ENCODE results near the gene MYCBPAP. TPM values are rescaled to one million over a fixed set of nuclear protein-coding genes. Genes with fewer than 3 reads are reported as not detected.

MYCBPAP gene
- total RNA-seq, 1 experiment from 2014 or later, result not detected

GRCh38 chr17:50474523-50474922, 33.7 kb upstream of the MYCBPAP start:
- H3K4me1 ChIP-seq (ENCODE audit: control insufficient read depth in 1 of 2, insufficient read depth in 2 of 2, low read length in 2 of 2), result peaks cover 7 to 16% of the 10 kb centered on the region in 2 experiments
- H3K9me3 ChIP-seq (ENCODE audit: control insufficient read depth in 1 of 2, insufficient read depth in 1 of 2, low read depth in 1 of 2, low read length in 2 of 2), result no peaks in the 10 kb centered on the region
- no peaks in the 10 kb centered on the region for H3K27me3 ChIP-seq (ENCODE audit: insufficient read depth, low read length)
- no peak overlapping the region for H3K27ac ChIP-seq (ENCODE audit: low read depth, low read length)
- no peak overlapping the region for H2AFZ ChIP-seq (ENCODE audit: low read depth, low read length, poor library complexity, severe bottlenecking)
- DNase-seq (ENCODE audit: low read depth, low spot score), result no peak
- ChIA-PET CTCF (no interaction called here), RAD21 (ENCODE audit: low non-redundant PET in 1 of 2, low total read pairs in 2 of 2, uncharacterized antibody in 2 of 2, unreplicated experiment in 2 of 2) (no interaction called here), POLR2A (no interaction called here)
- no peak for TF ChIP-seq ZNF274 (IDR thresholded peaks at IDR 0.05; ENCODE audit: low read depth, low read length)
- TF ChIP-seq JUND (IDR thresholded peaks at IDR 0.05), result no peak
- TF ChIP-seq EZH2phosphoT487 (IDR thresholded peaks at IDR 0.05; ENCODE audit: borderline replicate concordance), result no peak
- no peak for TF ChIP-seq SP1 (IDR thresholded peaks at IDR 0.05; ENCODE audit: low read depth)
- no peak for TF ChIP-seq MAX (IDR thresholded peaks at IDR 0.05)
- TF ChIP-seq CTCF (IDR thresholded peaks at IDR 0.05 in 2 of 3, conservative IDR thresholded peaks at IDR 0.05 in 1 of 3; ENCODE audit: borderline replicate concordance in 1 of 3, insufficient read depth in 1 of 3, low read depth in 2 of 3, low read length in 2 of 3), result no peak
- no peak for TF ChIP-seq EGR1 (IDR thresholded peaks at IDR 0.05; ENCODE audit: low read depth)
- no peak for TF ChIP-seq SIN3A (IDR thresholded peaks at IDR 0.05; ENCODE audit: low read depth)
- TF ChIP-seq RAD21 (IDR thresholded peaks at IDR 0.05; ENCODE audit: low read depth), result no peak
- TF ChIP-seq FOSL1 (IDR thresholded peaks at IDR 0.05; ENCODE audit: low read depth), result no peak
- TF ChIP-seq YY1 (IDR thresholded peaks at IDR 0.05; ENCODE audit: extremely low read depth, insufficient replicate concordance, low read depth, low read length), result no peak
- no peak for TF ChIP-seq ZBTB33 (IDR thresholded peaks at IDR 0.05; ENCODE audit: extremely low read depth, insufficient replicate concordance, low read length)
- no peak for TF ChIP-seq EZH2 (IDR thresholded peaks at IDR 0.05)
- TF ChIP-seq ATF3 (IDR thresholded peaks at IDR 0.05), result no peak
- TF ChIP-seq ELF1 (IDR thresholded peaks at IDR 0.05; ENCODE audit: borderline replicate concordance, low read depth), result no peak
- no peak for TF ChIP-seq CEBPB (IDR thresholded peaks at IDR 0.05; ENCODE audit: low read depth)
- no peak for TF ChIP-seq POLR2A (IDR thresholded peaks at IDR 0.05; ENCODE audit: borderline replicate concordance, extremely low read depth, insufficient read depth, insufficient read length)
- H3K4me2 ChIP-seq (ENCODE audit: low read length), result no peak overlapping the region
- H3K9ac ChIP-seq (ENCODE audit: low read length), result no peak overlapping the region
- H3K79me2 ChIP-seq (ENCODE audit: insufficient read depth, low read length), result peaks cover 7% of the 10 kb centered on the region; the same call in 1 of the 2 replicates
- H3K9me2 ChIP-seq (ENCODE audit: insufficient read depth), result no peaks in the 10 kb centered on the region
- no peaks in the 10 kb centered on the region for H3K36me3 ChIP-seq (ENCODE audit: control insufficient read depth in 1 of 2, insufficient read depth in 2 of 2, low read length in 2 of 2)
- BruUV-seq (replicated peaks), result no TSS peak
- no peak overlapping the region for H3K4me3 ChIP-seq (replicated peaks in 1 of 2; ENCODE audit: low read depth in 1 of 2, low read length in 2 of 2)
- no peak for ATAC-seq
- intact Hi-C loops (cut with micrococcal nuclease), result no loop called here
- H4K20me1 ChIP-seq (ENCODE audit: insufficient read depth), result no peaks in the 10 kb centered on the region
